ENCODE data around the gene IL5.
A peak's percentile ranks its signal among the peaks of the same experiment; 100 is the strongest.

Gene IL5

GRCh38 chr5:132496631-132497487 lies 46.5 kb downstream of the IL5 start:
- Histone ChIP-seq H3K4me1 (ENCODE audit: insufficient read depth, low read length) (peaks cover 39% of the 10 kb centered on the region), H3K4me3 (ENCODE audit: low read depth in 1 of 2, low read length in 2 of 2) (peak overlapping the region; percentile 78 to 85), H3K9me3 (ENCODE audit: low read length) (no peaks in the 10 kb centered on the region), H3K27me3 (ENCODE audit: control insufficient read depth in 1 of 2, insufficient read depth in 2 of 2, low read length in 2 of 2) (no peaks in the 10 kb centered on the region), H3K27ac (ENCODE audit: low read depth, low read length) (peak overlapping the region; percentile 99), H3K36me3 (ENCODE audit: insufficient read depth, low read length) (no peaks in the 10 kb centered on the region), H3K9ac (ENCODE audit: low read length) (no peak overlapping the region)

GRCh38 chr5:132496191-132496630 lies 47.1 kb downstream of the IL5 start:
- H3K27me3 ChIP-seq (ENCODE audit: control insufficient read depth in 1 of 2, insufficient read depth in 2 of 2, low read length in 2 of 2) = no peaks in the 10 kb centered on the region
- H3K36me3 ChIP-seq (ENCODE audit: insufficient read depth, low read length) = no peaks in the 10 kb centered on the region
- H3K4me3 ChIP-seq (ENCODE audit: low read depth in 1 of 2, low read length in 2 of 2) = peak overlapping the region; percentile 78 to 85
- peak overlapping the region; percentile 99 for H3K27ac ChIP-seq (ENCODE audit: low read depth, low read length)
- no peaks in the 10 kb centered on the region for H3K9me3 ChIP-seq (ENCODE audit: low read length)
- peaks cover 45% of the 10 kb centered on the region for H3K4me1 ChIP-seq (ENCODE audit: insufficient read depth, low read length)
- H3K9ac ChIP-seq (ENCODE audit: low read length) = no peak overlapping the region

GRCh38 chr5:132495667-132496190 lies 47.6 kb downstream of the IL5 start:
- peak overlapping the region; percentile 99 for H3K27ac ChIP-seq (ENCODE audit: low read depth, low read length)

GRCh38 chr5:132493821-132494220 lies 49.5 kb downstream of the IL5 start:
- H3K36me3 ChIP-seq (ENCODE audit: insufficient read depth, low read length) = peaks cover 4% of the 10 kb centered on the region
- peak overlapping the region; percentile 57 for H3K27ac ChIP-seq (ENCODE audit: low read depth, low read length)
- peaks cover 49% of the 10 kb centered on the region for H3K4me1 ChIP-seq (ENCODE audit: insufficient read depth, low read length)
- no peaks in the 10 kb centered on the region for H3K9me3 ChIP-seq (ENCODE audit: low read length)
- H3K9ac ChIP-seq (ENCODE audit: low read length) = no peak overlapping the region
- H3K27me3 ChIP-seq (ENCODE audit: control insufficient read depth in 1 of 2, insufficient read depth in 2 of 2, low read length in 2 of 2) = no peaks in the 10 kb centered on the region
- no peak overlapping the region for H3K4me3 ChIP-seq (ENCODE audit: low read depth in 1 of 2, low read length in 2 of 2)

More at GRCh38 chr5:132495667-132496190, 47.6 kb downstream of the IL5 start:
- H3K9me3 ChIP-seq (ENCODE audit: low read length) = no peaks in the 10 kb centered on the region
- peak overlapping the region; percentile 78 to 85 for H3K4me3 ChIP-seq (ENCODE audit: low read depth in 1 of 2, low read length in 2 of 2)
- no peaks in the 10 kb centered on the region for H3K36me3 ChIP-seq (ENCODE audit: insufficient read depth, low read length)
- no peaks in the 10 kb centered on the region for H3K27me3 ChIP-seq (ENCODE audit: control insufficient read depth in 1 of 2, insufficient read depth in 2 of 2, low read length in 2 of 2)
- peaks cover 42% of the 10 kb centered on the region for H3K4me1 ChIP-seq (ENCODE audit: insufficient read depth, low read length)
- peak overlapping the region; percentile 62 for H3K9ac ChIP-seq (ENCODE audit: low read length)

- Histone ChIP-seq H3K4me3 (ENCODE audit: low read depth in 1 of 2, low read length in 2 of 2) (no peak overlapping the region), H3K27me3 (ENCODE audit: control insufficient read depth in 1 of 2, insufficient read depth in 2 of 2, low read length in 2 of 2) (no peaks in the 10 kb centered on the region), H3K9me3 (ENCODE audit: low read length) (no peaks in the 10 kb centered on the region), H3K9ac (ENCODE audit: low read length) (no peak overlapping the region), H3K36me3 (ENCODE audit: insufficient read depth, low read length) (peaks cover 9% of the 10 kb centered on the region), H3K27ac (ENCODE audit: low read depth, low read length) (no peak overlapping the region), H3K4me1 (ENCODE audit: insufficient read depth, low read length) (peaks cover 52% of the 10 kb centered on the region)
Measured at GRCh38 chr5:132493241-132493640, 50.1 kb downstream of the IL5 start.

GRCh38 chr5:132492386-132493125 lies 50.8 kb downstream of the IL5 start:
- peaks cover 16% of the 10 kb centered on the region for H3K36me3 ChIP-seq (ENCODE audit: insufficient read depth, low read length)
- H3K27me3 ChIP-seq (ENCODE audit: control insufficient read depth in 1 of 2, insufficient read depth in 2 of 2, low read length in 2 of 2) = no peaks in the 10 kb centered on the region
- no peak overlapping the region for H3K4me3 ChIP-seq (ENCODE audit: low read depth in 1 of 2, low read length in 2 of 2)
- peaks cover 53% of the 10 kb centered on the region for H3K4me1 ChIP-seq (ENCODE audit: insufficient read depth, low read length)
- no peak overlapping the region for H3K9ac ChIP-seq (ENCODE audit: low read length)
- peak overlapping the region; percentile 4 for H3K27ac ChIP-seq (ENCODE audit: low read depth, low read length)
- no peaks in the 10 kb centered on the region for H3K9me3 ChIP-seq (ENCODE audit: low read length)

All from muscle layer of colon (tissue), 2 donors.